Aorta (tissue), 5 donors: ENCODE results near the gene ELMO1. TPM values are rescaled to one million over a fixed set of nuclear protein-coding genes. Genes with fewer than 3 reads are reported as not detected.

Experiments
- ATAC-seq: fragments of 200-7000 bp; cut with Tn5 transposase; one replicate; pipeline ENCODE4 v1.9.1; 2022; ENCODE audit warnings: moderate library complexity; ENCODE audit not compliant: low FRiP score
- DNase-seq, 2 donors: peaks; one replicate each; pipeline ENCODE4 v3.0.0-alpha.2; 2020
- H3K27ac ChIP-seq, 2 donors: one replicate each; pipeline ENCODE4 v1.5.1; 2013; ENCODE audit warnings: low read length in 2 of 2, mild to moderate bottlenecking in 2 of 2, moderate library complexity in 2 of 2, control low read depth in 1 of 2, inconsistent platforms in 1 of 2, low read depth in 1 of 2
- H3K27me3 ChIP-seq, 2 donors: one replicate each; pipeline ENCODE4 v1.6.1; 2013; ENCODE audit warnings: control low read depth in 1 of 2, low read length in 1 of 2, mild to moderate bottlenecking in 1 of 2, moderate library complexity in 1 of 2; ENCODE audit not compliant: insufficient read depth in 2 of 2, control insufficient read depth in 1 of 2
- H3K36me3 ChIP-seq, 2 donors: one replicate each; pipeline ENCODE4 v1.6.1; 2013; ENCODE audit warnings: control low read depth in 1 of 2, low read length in 1 of 2, mild to moderate bottlenecking in 1 of 2; ENCODE audit not compliant: insufficient read depth in 2 of 2, control insufficient read depth in 1 of 2
- H3K4me1 ChIP-seq, 2 donors: one replicate each; pipeline ENCODE4 v1.6.1; 2013; ENCODE audit warnings: low read length in 2 of 2, control low read depth in 1 of 2, mild to moderate bottlenecking in 1 of 2, moderate library complexity in 1 of 2; ENCODE audit not compliant: insufficient read depth in 2 of 2, control insufficient read depth in 1 of 2
- H3K4me3 ChIP-seq, 2 donors: one replicate each; pipeline ENCODE4 v1.5.1; 2013; ENCODE audit warnings: low read length in 2 of 2, control low read depth in 1 of 2, mild to moderate bottlenecking in 1 of 2
- H3K9me3 ChIP-seq: one replicate; pipeline ENCODE4 v1.6.1; 2013; ENCODE audit warnings: mild to moderate bottlenecking, low read length; ENCODE audit not compliant: control insufficient read depth
- WGBS, 2 donors: extraction: QIAGEN DNeasy Blood & Tissue Kit; methylation state at CpG; one replicate each; pipeline ENCODE4 v1.1.7; 2013; 5-methylcytosine and 5-hydroxymethylcytosine counted together
- intact Hi-C, 2 donors: fragments of 100-400 bp; cut with DNase I; formaldehyde crosslinking; loops; one replicate each; pipeline versions ENCODE4 v1.14.2 to v1.15.0; 2022
- polyA plus RNA-seq, 2 donors: library from polyadenylated mRNA; stranded (reverse); fragments of 200-250 nt; gene quantifications; one replicate each; pipeline ENCODE4 v1.2.3, GENCODE V29; 2013
- total RNA-seq, 2 donors: library from RNA; stranded (reverse); fragmentation: NEBNext Ultra II Directional; extraction: Animal tissue kit (Norgen Biotek cat#: 25700); gene quantifications; one replicate each; pipeline ENCODE4 v1.2.1, GENCODE V29; 2021
- donor health status: healthy with polysubstance abuse.
- donor health status: Bipolar disorder and iron deficiency.
- donor health status: DM: no; HTN: no; CAD: no.
- donor health status: DM: no; HTN: no; CAD: no.
- donor health status: DM: yes; HTN: yes; CAD: no.

Gene ELMO1
- total and polyA plus RNA-seq, 4 donors = 1.8 to 86.9 (median 24.8) TPM

DNA sequence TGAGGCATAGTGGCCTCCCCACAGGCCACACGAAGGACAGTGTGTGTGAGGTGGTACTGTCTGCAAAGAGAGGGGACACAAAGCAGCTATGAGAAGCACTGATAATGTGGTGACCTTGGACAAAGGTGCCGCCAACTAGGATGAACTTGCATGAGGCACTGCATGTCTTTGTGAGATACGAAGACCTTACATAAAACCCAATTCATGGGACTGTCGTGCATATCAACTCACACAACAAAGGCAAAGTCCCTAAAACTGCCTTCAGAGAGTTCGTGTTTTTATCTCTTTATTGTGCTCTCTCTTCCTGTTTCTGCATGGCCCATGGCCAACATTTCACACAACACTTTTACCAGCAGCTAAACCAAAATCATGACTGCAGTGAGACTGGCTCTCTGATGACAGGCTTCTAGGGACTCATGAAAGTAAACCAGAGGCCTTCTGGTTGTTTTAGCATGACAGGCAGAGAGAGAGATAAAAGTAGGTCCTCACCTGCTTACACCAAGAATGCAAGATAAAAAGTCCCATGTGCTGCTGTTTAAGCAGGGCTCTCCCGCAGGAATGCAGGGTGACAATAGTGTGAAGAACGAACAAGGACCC is 347.8 kb downstream of the ELMO1 start:
- DNase-seq (no peak), ATAC-seq (no peak)
- WGBS, 2 donors = 82% methylated on average over 7 of the region's 7 CpGs
- Histone ChIP-seq H3K4me1 (peaks cover 0 to 3% of the 10 kb centered on the region in 2 donors), H3K36me3 (no peaks in the 10 kb centered on the region), H3K27ac (no peak overlapping the region), H3K27me3 (no peaks in the 10 kb centered on the region), H3K4me3 (no peak overlapping the region), H3K9me3 (no peaks in the 10 kb centered on the region)
- intact Hi-C loops = no loop called here

DNA sequence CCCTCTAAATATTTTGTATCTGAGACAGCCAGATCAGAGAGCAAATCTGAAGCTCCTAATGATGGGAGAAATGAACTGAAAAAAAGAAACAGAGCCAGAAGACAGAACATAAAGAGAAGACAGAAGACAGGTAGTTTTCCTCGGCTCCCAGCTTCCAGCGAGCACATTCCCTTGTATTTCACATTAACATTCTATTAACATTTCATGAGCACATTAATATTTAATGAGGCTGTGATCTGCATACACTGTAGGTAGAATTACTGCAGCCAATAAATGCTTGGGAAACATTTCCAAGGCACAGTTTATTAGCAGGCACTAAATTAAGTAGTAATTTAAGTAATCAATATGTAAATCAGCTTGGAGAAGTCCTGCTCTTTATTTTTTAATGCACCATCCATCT is 349.9 kb downstream of the ELMO1 start:
- WGBS, 2 donors = 81 to 88% methylated on average over 2 of the region's 2 CpGs
- no peak for DNase-seq
- Histone ChIP-seq H3K27ac (no peak overlapping the region), H3K4me1 (no peaks in the 10 kb centered on the region), H3K9me3 (no peaks in the 10 kb centered on the region), H3K36me3 (no peaks in the 10 kb centered on the region), H3K27me3 (no peaks in the 10 kb centered on the region), H3K4me3 (no peak overlapping the region)
- intact Hi-C loops = no loop called here
- ATAC-seq = no peak

GRCh38 chr7:37097983-37098382 is 350.7 kb downstream of the ELMO1 start:
- Histone ChIP-seq H3K27ac (no peak overlapping the region), H3K4me1 (no peaks in the 10 kb centered on the region), H3K27me3 (no peaks in the 10 kb centered on the region), H3K4me3 (no peak overlapping the region), H3K9me3 (no peaks in the 10 kb centered on the region), H3K36me3 (no peaks in the 10 kb centered on the region)
- DNase-seq (no peak), ATAC-seq (no peak)
- intact Hi-C loops = no loop called here
- 47 to 95% methylated on average over 1 of the region's 1 CpG for WGBS, 2 donors

DNA sequence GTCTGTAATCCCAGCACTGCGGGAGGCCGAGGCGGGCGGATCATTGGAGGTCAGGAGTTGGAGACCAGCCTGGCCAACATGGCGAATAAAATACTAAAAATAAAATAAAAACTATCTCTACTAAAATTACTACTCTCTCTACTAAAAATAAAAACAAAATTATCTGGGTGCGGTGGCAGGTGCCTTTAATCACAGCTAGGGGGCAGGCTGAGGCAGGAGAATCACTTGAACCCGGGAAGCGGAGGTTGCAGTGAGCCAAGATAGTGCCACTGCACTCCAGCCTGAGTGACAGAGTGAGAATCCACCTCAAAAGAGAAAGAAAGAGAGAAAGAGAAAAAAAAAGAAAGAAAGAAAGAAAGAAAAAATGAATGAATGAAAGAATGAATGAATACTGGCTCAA is 351.4 kb downstream of the ELMO1 start:
- ATAC-seq = no peak
- WGBS, 2 donors = 87 to 90% methylated on average over 8 of the region's 8 CpGs
- no peak for DNase-seq

GRCh38 chr7:37096341-37096740 is 352.3 kb downstream of the ELMO1 start:
- no peaks in the 10 kb centered on the region for H3K27me3 ChIP-seq
- ATAC-seq = no peak
- H3K27ac ChIP-seq = no peak overlapping the region
- no peaks in the 10 kb centered on the region for H3K4me1 ChIP-seq
- intact Hi-C loops = no loop called here
- no peaks in the 10 kb centered on the region for H3K9me3 ChIP-seq
- no peak overlapping the region for H3K4me3 ChIP-seq
- H3K36me3 ChIP-seq = no peaks in the 10 kb centered on the region
- no peak for DNase-seq
- WGBS, 2 donors = 95 to 97% methylated on average over 6 of the region's 6 CpGs

More for the DNA sequence above, 351.4 kb downstream of the ELMO1 start:
- Histone ChIP-seq H3K27me3 (no peaks in the 10 kb centered on the region), H3K27ac (no peak overlapping the region), H3K36me3 (no peaks in the 10 kb centered on the region), H3K4me3 (no peak overlapping the region), H3K9me3 (no peaks in the 10 kb centered on the region), H3K4me1 (no peaks in the 10 kb centered on the region)
- intact Hi-C loops = no loop called here

GRCh38 chr7:37095122-37095521 is 353.5 kb downstream of the ELMO1 start:
- 69 to 73% methylated on average over 1 of the region's 1 CpG for WGBS, 2 donors
- Histone ChIP-seq H3K27ac (no peak overlapping the region), H3K27me3 (no peaks in the 10 kb centered on the region), H3K4me3 (no peak overlapping the region), H3K9me3 (no peaks in the 10 kb centered on the region), H3K36me3 (no peaks in the 10 kb centered on the region), H3K4me1 (no peaks in the 10 kb centered on the region)
- DNase-seq (no peak), ATAC-seq (no peak)
- intact Hi-C loops = no loop called here

DNA sequence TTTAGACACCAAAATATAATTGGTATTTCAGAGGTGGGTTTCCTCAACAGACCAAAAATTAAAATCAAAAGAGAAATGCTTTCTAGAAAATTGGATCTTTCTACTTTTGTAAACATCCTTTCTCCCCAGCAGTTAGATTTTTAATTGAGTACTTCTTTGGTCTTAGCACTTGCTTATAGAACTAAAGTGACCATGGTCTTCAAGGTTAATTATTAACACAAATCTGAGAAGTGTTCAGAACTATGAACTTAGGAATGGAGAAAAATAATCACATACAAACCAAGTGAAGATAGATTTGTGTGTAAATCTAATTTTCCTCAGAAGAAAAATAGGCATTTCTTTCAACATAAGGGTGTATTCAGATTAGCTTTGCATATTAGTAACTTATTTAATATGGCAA is 355.4 kb downstream of the ELMO1 start:
- Histone ChIP-seq H3K36me3 (no peaks in the 10 kb centered on the region), H3K4me1 (peaks cover 0 to 2% of the 10 kb centered on the region in 2 donors), H3K27ac (no peak overlapping the region), H3K27me3 (no peaks in the 10 kb centered on the region), H3K9me3 (no peaks in the 10 kb centered on the region), H3K4me3 (no peak overlapping the region)
- intact Hi-C loops = no loop called here
- ATAC-seq (no peak), DNase-seq (no peak)

DNA sequence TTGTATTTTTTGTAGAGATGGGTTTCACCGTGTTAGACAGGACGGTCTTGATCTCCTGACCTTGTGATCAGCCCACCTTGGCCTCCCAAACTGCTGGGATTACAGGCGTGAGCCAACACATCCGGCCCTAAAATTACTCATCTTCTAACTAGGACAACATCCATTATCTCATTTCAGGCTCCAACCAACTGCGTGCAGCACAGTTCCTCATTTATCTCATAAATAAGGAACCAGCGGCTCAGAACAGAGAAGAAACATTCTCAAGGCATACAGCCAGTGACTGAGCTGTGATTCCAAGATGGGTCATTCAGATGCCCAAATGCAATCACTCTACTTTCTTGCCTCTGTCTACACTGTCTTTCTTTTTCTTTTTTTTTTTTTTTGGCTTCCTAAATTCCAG is 356.1 kb downstream of the ELMO1 start:
- intact Hi-C loops = no loop called here
- no peak for ATAC-seq
- 91 to 96% methylated on average over 6 of the region's 6 CpGs for WGBS, 2 donors

GRCh38 chr7:37089972-37090371 is 358.7 kb downstream of the ELMO1 start:
- 64 to 70% methylated on average over 4 of the region's 4 CpGs for WGBS, 2 donors
- ATAC-seq = peak; percentile 36
- Histone ChIP-seq H3K4me1 (peaks cover 0 to 2% of the 10 kb centered on the region in 2 donors), H3K27me3 (no peaks in the 10 kb centered on the region), H3K4me3 (no peak overlapping the region), H3K27ac (no peak overlapping the region), H3K9me3 (no peaks in the 10 kb centered on the region), H3K36me3 (no peaks in the 10 kb centered on the region)
- DNase-seq = no peak
- intact Hi-C loops = no loop called here

More for the DNA sequence above, 356.1 kb downstream of the ELMO1 start:
- DNase-seq = peak in 1 of 2 donors; percentile 55
- Histone ChIP-seq H3K4me1 (peaks cover 0 to 2% of the 10 kb centered on the region in 2 donors), H3K27me3 (no peaks in the 10 kb centered on the region), H3K36me3 (no peaks in the 10 kb centered on the region), H3K27ac (no peak overlapping the region), H3K9me3 (no peaks in the 10 kb centered on the region), H3K4me3 (no peak overlapping the region)
